HFF-Myc (cell line): ENCODE data around the gene C3orf52.

ENCODE experiments used
- DNase-seq: peaks from one replicate; pipeline ENCODE4 v3.0.0-alpha.2; 2011; ENCODE audit warnings: low read depth; ENCODE audit errors: extremely low read depth
- H3K4me3 ChIP-seq: replicated peaks from 2 replicates; pipeline ENCODE4 v1.5.1; 2011; ENCODE audit warnings: low read depth, mild to moderate bottlenecking, control low read depth, low read length
- TF ChIP-seq, protein P1 (sequence below): IDR thresholded peaks from 2 replicates; pipeline ENCODE4 v1.5.1; 2012; ENCODE audit warnings: mild to moderate bottlenecking, low read depth, low read length, control low read depth; ENCODE audit errors: missing control alignments

The C3orf52 gene

DNA sequence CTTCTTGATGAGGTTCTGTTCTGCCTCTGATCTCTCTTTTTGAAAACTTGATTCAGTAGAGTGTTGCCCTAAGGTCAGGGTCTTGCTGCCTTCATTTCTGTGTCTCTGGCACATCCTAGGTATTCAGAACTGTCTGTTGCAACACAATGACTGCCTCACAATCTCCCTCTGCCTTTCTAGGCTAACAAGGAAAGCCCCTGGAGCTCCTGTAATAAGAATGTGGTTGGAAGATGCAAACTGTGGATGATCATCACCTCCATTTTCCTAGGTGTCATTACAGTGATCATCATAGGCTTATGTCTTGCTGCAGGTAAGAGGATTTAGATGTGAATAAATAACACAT, 7.0 kb downstream of the C3orf52 start:
- TF ChIP-seq, protein P1, sequence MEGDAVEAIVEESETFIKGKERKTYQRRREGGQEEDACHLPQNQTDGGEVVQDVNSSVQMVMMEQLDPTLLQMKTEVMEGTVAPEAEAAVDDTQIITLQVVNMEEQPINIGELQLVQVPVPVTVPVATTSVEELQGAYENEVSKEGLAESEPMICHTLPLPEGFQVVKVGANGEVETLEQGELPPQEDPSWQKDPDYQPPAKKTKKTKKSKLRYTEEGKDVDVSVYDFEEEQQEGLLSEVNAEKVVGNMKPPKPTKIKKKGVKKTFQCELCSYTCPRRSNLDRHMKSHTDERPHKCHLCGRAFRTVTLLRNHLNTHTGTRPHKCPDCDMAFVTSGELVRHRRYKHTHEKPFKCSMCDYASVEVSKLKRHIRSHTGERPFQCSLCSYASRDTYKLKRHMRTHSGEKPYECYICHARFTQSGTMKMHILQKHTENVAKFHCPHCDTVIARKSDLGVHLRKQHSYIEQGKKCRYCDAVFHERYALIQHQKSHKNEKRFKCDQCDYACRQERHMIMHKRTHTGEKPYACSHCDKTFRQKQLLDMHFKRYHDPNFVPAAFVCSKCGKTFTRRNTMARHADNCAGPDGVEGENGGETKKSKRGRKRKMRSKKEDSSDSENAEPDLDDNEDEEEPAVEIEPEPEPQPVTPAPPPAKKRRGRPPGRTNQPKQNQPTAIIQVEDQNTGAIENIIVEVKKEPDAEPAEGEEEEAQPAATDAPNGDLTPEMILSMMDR: no peak
- DNase-seq: no peak
- H3K4me3 ChIP-seq: no peak overlapping the region

DNA sequence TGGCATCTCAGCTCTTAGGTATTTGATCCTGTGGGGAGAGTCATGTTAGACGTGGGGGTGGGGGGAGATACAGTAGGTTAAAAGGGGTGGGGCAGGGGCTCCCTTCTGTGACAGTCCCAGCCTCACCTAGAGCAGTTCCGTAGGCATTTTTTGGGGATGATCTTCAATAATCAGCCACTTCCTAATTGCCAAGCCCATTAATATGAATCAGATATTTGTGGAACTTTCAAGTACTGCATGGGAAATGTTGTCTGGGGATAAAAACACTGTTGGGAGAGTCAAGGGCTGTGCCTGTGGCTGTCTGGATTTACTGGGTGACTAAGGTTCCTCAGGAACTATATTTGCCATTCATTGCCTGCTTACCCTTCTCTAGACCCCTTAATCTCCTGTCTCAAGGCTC, 9.5 kb downstream of the C3orf52 start:
- no peak for DNase-seq
- TF ChIP-seq, protein P1: no peak
- H3K4me3 ChIP-seq: no peak overlapping the region

DNA sequence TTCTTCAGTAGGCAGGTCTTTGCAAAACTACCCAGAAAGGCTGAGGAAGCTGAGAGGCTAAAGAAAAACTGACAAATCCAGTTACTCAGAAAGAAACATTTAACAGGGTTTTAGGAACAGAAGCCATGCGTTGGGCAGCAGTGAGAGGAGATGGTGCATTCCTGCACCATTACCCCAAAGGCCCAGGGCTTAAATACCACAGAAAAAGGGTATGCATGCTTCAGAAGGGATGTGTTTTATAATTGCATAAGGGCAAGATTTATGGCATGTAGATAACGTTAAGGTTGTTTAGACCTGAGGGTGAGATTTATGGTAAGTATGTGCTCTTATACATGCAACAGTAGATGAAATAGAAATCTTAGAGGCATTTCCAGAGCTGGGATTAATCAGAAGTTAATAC, 10.0 kb downstream of the C3orf52 start:
- no peak overlapping the region for H3K4me3 ChIP-seq
- DNase-seq: no peak
- TF ChIP-seq, protein P1: no peak

DNA sequence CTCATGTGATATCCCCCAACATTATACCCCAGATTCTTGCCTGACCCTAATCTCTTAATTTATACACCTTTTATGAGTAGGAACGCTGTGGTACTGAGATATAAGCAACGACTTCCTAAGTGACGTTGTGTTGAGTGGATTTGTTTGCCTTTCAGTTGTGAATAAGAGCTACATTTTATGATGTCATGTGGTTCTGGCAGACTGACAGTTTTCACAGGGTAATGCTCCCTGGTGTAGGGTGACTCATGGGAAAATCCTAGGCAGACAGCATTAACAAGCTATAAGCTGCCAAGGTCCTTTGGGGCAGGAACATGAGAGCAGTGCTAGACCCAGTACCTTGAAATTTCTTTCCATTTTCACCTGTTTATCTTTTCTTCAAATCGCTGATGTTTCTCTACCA, 11.2 kb downstream of the C3orf52 start:
- TF ChIP-seq, protein P1: no peak
- H3K4me3 ChIP-seq: no peak overlapping the region
- peak; percentile 95 for DNase-seq

DNA sequence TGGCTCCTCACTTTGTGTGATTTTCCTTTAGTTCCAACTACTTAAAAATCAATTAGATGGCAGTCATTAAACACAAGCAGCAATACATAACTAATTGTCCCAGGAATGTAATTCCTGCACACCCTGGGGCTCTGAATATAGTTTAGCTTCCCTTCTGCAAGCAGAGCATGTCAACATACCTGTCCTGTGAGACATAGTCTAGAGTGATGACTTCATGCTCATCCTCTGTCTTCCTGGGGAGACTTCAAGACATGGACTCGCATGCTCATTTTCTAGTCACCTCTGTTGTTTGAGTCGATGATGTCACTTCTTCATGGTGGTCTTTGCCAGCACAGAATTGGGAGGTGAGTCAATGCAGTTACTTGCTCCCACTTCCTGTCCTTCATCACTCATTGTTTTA, 15.7 kb downstream of the C3orf52 start:
- peak; percentile 36 for DNase-seq
- TF ChIP-seq, protein P1: no peak
- H3K4me3 ChIP-seq: no peak overlapping the region

DNA sequence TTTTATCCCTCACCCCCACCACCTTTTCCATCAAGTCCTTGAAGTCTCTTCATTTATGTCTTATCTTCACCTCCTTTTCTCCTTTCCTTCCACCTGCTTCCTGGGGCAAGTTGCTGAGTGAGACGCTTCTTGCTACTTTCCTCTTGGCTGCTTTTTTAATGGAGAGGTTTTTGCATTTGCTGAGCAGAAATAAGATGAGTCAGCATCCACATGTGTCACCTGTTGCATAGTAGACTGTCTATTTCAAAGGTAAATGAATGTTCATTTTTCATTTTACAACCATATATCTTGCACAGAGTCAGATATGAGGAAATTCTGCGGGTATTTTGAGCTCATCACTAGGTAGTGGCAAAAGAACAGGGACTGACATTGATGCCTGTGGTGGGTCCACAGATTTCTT, 18.6 kb downstream of the C3orf52 start:
- no peak for DNase-seq
- TF ChIP-seq, protein P1: no peak
- H3K4me3 ChIP-seq: no peak overlapping the region

DNA sequence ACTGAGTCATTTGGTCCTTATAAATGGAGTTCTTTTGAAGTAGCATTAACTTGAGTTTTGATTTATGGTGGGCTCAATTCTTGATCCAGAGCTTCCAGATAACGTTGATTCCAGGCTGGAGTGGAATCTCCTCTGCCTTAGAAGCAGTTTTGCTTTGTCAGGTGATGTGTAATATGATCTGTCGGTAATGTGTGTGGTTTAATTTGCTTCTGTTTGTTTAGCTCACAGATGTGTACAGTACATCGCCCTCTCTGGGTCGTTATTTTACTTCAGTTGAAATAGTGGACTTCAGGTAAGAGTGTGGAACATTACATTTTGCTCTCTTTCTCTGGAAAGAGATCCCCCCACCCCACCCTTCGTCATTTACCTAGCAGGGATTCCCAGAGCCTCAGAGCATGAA, 23.1 kb downstream of the C3orf52 start:
- TF ChIP-seq, protein P1: no peak
- H3K4me3 ChIP-seq: no peak overlapping the region
- DNase-seq: no peak
